NCI-H345 (cell line): Measurements from ENCODE around the gene LEPROT.

Source experiments
- DNase-seq: peaks from one replicate; lab custom pipeline; 2025; lab: John Stamatoyannopoulos, UW

The LEPROT gene

GRCh38 chr1:65477414-65478378 is 57.2 kb downstream of the LEPROT start:
- no peak for DNase-seq

- DNase-seq, result no peak
Measured at GRCh38 chr1:65478379-65479026, 58.0 kb downstream of the LEPROT start.

- DNase-seq, result no peak
Measured at GRCh38 chr1:65479554-65480204, 59.2 kb downstream of the LEPROT start.

GRCh38 chr1:65480684-65481405 is 60.4 kb downstream of the LEPROT start:
- DNase-seq, result no peak

GRCh38 chr1:65483993-65484754 is 63.7 kb downstream of the LEPROT start:
- DNase-seq, result no peak
